Activated T-helper 17 cell treated with anti-CD3 and anti-CD28 coated beads, Interleukin-2, amount 50 U/mL, for 72 hours (primary cell): Measurements from ENCODE around the gene IL25. TPM values are rescaled to one million over a fixed set of nuclear protein-coding genes. Genes with fewer than 3 reads are reported as not detected.

Source experiments
- ATAC-seq: fragments of 150-1000 bp; cut with Tn5 transposase; replicated peaks from 2 replicates; pipeline ENCODE4 v1.10.0; 2021; ENCODE audit warnings: mild to moderate bottlenecking, moderate library complexity
- H3K27ac Mint-ChIP-seq: one replicate; pipeline ENCODE4 v1.8.0; 2022; ENCODE audit warnings: mixed read lengths
- H3K27me3 Mint-ChIP-seq: one replicate; pipeline ENCODE4 v1.8.0; 2022; ENCODE audit warnings: mixed read lengths
- H3K36me3 Mint-ChIP-seq: one replicate; pipeline ENCODE4 v1.8.0; 2022; ENCODE audit warnings: low read depth, mild to moderate bottlenecking, mixed read lengths
- H3K4me1 Mint-ChIP-seq: one replicate; pipeline ENCODE4 v1.8.0; 2022; ENCODE audit warnings: mixed read lengths
- H3K4me3 Mint-ChIP-seq: one replicate; pipeline ENCODE4 v1.8.0; 2022; ENCODE audit warnings: mild to moderate bottlenecking, mixed read lengths
- H3K9me3 Mint-ChIP-seq: one replicate; pipeline ENCODE4 v1.8.0; 2022; ENCODE audit warnings: mixed read lengths
- total RNA-seq, 2 donors: library from RNA; stranded (reverse); gene quantifications; one replicate each; pipeline ENCODE4 v1.2.3, GENCODE V29; 2022

IL25 gene
- total RNA-seq, 2 donors from 2014 or later, result not detected

DNA sequence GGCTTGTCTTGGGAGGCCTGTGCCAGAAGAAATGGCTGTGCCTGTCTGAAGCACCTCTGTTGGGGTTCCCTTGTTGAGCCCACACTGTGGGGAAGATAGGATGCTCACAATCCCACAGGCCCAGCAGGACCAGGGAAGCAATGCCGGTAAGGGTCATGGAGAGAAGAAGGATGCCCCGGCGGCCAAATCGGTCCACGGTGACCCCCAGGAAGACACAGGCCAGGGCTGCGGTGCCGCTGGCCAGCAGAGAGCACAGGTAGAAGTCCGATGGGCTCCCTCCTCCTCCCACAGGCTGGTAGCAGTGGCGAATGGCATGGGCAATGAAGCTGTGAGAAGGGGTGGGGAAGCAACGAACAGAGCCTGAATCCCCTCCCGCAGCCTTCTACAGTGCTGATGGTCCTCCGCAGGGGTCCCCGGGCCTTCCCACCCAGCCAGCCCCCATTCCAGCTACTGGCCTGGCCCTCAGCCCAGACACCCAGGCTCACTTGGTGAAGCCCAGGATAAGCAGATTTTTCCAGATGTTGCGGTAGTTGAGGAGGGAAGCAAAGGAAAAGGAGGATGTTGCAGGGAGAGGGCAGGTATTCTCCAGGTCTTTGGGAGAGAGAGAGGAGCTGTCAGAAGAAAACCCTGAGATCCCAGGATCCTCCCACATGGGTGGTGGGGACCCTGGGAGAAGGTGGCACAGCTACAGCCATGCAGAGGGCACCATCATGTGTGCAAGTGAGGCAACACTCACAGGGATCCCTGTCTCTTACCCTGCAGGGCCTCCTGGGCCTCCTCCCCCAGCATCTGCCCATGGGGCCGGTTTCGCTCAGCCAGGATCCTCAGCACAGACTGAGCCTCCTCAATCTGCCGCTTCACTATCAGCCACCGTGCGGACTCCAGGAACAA, 25.0 kb upstream of the IL25 start:
- Mint-ChIP-seq H3K27me3 (peaks cover 10% of the 10 kb centered on the region), H3K36me3 (no peaks in the 10 kb centered on the region), H3K4me1 (no peaks in the 10 kb centered on the region), H3K9me3 (no peaks in the 10 kb centered on the region), H3K4me3 (no peak overlapping the region), H3K27ac (no peak overlapping the region)
- ATAC-seq, result no peak

DNA sequence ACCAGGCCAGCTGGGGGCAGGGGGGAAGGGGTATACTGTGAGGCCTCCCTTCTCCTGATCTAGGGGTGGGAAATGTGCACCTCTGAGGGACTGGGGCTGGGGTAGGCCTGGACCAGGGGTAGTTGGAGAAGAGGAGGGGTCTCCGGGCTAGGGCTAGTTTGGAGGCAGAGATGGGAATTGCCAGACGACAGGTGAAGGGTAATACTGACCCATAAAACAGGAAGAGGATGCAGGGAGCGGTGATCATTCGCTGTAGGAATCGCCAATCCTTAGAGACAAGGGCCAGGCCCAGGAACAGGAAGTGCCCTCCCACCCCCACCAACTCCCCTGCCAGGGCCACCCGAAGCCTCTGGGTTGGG, 24.3 kb upstream of the IL25 start:
- Mint-ChIP-seq H3K4me1 (peaks cover 5% of the 10 kb centered on the region), H3K9me3 (no peaks in the 10 kb centered on the region)

DNA sequence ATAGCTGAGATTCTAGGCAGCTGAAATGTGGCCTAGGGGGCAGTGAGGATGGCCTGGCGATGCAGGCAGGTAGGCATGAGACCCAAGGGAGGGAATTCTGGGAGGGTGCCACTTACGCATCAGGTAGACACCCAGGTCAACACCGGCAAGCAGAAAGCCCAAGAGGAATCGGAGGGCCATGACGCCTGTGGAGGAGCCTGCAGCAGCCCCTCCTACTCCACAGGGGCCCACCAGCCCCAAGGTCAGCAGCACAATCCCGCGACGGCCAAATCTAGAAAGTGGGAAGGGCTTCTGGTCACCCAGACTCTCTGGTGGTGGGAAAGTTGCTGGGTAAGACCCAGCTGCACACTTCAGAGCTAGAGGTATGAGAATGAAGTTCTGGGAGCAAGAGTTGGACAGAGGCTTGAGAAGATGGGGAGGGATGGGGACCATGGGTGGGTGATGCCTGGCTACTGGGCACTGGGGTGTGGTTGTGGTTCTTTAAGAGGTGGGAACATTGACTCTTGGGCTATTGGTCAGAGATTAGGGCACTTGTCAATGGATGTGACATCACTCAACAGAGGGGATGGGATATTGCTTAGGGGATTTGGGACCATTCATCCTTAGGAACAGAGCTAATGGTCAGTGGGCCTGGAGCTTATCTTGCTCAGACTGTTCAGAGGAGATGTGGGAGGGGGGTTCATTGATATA, 23.3 kb upstream of the IL25 start:
- ATAC-seq, result no peak
- peaks cover 8% of the 10 kb centered on the region for H3K4me1 Mint-ChIP-seq
- H3K27me3 Mint-ChIP-seq, result peaks cover 24% of the 10 kb centered on the region
- no peak overlapping the region for H3K27ac Mint-ChIP-seq
- H3K36me3 Mint-ChIP-seq, result no peaks in the 10 kb centered on the region
- H3K9me3 Mint-ChIP-seq, result no peaks in the 10 kb centered on the region
- no peak overlapping the region for H3K4me3 Mint-ChIP-seq

More for the DNA sequence above, 24.3 kb upstream of the IL25 start:
- Mint-ChIP-seq H3K4me3 (no peak overlapping the region), H3K36me3 (no peaks in the 10 kb centered on the region), H3K27ac (no peak overlapping the region), H3K27me3 (peaks cover 13% of the 10 kb centered on the region)
- ATAC-seq, result no peak

DNA sequence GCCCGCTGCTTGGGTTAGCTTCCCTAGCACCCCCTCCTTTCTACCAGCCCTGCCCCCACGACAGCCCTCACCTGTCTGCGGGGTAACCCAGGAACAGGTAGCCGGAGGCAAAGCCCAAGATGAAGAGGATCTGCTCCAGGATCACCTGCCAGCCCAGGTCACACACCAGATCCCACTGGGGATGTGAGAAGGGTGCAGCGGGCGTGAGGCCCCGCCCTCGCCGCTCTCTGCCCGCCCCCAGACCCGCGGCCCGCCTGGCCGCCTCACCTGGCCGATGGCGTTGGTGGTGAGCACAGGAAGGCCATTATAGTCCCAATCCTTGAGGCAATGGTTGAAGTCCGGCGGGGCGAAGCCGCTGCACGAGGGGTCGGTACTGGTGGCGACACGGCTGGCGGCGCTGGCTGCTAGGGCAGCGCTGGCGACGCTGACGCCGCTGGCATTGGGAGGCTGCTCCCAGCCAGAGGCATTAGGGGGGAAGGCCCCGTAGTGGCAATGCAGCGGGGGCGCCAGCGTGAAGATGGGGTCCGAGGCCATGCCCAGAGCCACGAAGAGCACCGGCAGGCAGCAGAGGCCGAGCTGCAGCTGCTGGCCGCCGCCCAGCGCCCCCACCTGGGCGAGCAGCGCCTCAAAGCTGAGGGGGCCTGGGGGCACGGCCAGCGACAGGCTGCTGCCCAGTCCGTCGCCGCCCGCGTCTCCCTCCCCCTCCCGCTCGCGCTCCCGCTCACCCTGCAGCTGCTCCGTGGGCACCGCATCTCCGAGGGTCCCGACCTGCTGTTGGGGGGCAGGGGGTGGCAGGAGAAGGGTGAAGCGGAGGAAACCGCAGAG, 20.7 kb upstream of the IL25 start:
- Mint-ChIP-seq H3K9me3 (no peaks in the 10 kb centered on the region), H3K27ac (no peak overlapping the region), H3K36me3 (no peaks in the 10 kb centered on the region), H3K4me3 (peak overlapping the region; percentile 80), H3K4me1 (peaks cover 8% of the 10 kb centered on the region), H3K27me3 (peaks cover 31% of the 10 kb centered on the region)
- ATAC-seq, result peak; percentile 31

DNA sequence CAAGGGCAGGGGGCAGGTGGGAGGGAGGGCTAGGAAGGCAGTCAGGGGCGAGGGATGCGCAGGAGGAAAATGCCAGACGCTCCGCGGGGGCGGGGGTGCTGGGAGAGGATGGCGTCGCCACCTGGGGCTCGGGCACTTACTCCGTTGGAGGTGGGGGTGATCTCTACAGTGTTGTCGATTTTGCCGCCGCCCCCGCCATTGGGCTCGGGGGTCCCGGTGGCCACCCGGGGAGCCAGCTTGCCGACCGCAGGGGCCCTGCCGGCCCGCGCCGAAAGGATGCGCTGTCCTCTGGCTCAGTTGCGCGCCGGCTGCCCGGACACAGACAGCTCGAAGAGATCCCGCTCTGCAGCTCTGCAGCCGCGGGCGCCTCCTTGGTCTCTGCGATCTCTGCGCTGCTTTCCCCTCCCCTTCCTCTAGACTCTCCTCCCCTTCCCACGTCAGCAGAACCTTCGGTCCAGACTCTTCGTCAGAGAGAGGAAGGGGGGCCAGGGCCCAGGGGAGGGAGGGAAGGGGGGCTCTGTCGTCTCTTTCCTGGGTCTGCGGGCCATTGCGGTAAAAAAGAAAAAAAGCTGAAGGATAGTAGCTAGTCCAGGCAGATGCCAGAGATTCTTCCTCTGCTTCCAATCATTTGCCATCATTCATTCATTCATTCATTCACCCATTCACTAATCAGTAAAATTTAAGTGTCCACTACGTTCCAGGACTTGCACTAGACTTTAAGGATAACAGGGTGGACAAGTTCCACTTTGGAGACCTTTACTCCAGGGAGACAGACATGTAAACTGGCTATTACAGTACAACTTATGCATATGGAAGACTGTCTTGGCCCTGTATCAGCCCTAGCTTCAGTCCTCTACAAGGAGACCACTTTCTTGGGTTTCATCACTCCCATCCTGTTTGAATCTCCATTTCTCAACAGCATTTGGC, 19.8 kb upstream of the IL25 start, which contains the start of gene SLC22A17:
Gene SLC22A17 (minus strand): TSS at position 382 of the 927 bp plus-strand sequence.
- H3K4me1 Mint-ChIP-seq, result peaks cover 8% of the 10 kb centered on the region
- H3K9me3 Mint-ChIP-seq, result no peaks in the 10 kb centered on the region
- H3K4me3 Mint-ChIP-seq, result peak within 1 kb of the TSS; percentile 80
- ATAC-seq, result peak; percentile 89
- H3K27me3 Mint-ChIP-seq, result peaks cover 31% of the 10 kb centered on the region
- H3K36me3 Mint-ChIP-seq, result no peaks in the 10 kb centered on the region
- no peak within 1 kb of the TSS for H3K27ac Mint-ChIP-seq

DNA sequence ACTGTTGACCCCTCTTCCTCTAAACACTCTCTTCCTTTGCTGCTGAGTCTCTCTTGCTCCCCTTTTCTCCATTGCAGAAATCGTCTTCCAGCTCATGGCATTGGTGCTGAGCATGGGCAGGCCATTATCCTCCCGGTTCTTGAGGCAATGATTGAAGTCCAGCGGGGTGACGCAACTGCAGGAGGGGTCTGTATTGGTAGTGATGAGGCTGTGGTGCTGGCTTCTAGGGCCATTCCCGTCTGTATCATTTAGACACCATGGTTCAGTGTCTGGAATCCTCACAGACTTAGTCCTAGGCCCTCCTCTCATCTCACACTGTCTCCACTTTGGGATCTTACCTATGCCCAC, 19.2 kb upstream of the IL25 start:
- H3K27me3 Mint-ChIP-seq, result peaks cover 31% of the 10 kb centered on the region
- H3K4me3 Mint-ChIP-seq, result peak overlapping the region; percentile 80
- ATAC-seq, result no peak
- H3K27ac Mint-ChIP-seq, result no peak overlapping the region
- H3K36me3 Mint-ChIP-seq, result no peaks in the 10 kb centered on the region
- peaks cover 8% of the 10 kb centered on the region for H3K4me1 Mint-ChIP-seq
- no peaks in the 10 kb centered on the region for H3K9me3 Mint-ChIP-seq

DNA sequence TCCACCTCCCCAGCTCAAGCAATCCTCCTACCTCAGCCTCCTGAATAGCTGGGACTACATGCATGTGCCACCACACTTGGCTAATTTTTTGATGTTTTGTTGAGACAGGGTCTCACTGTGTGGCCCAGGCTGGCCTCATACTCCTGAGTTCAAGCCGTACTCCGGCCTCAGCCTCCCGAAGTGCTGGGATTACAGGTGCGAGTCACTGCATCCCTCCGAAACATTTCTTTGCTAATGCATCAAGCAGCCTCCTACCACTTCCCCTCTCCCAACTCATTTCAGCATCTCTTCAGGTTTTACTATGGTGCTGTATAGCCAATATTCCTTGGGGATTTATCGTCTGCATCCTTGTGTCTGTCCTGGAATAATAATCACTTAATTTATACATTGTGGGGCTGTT, 17.6 kb upstream of the IL25 start:
- Mint-ChIP-seq H3K4me3 (no peak overlapping the region), H3K36me3 (no peaks in the 10 kb centered on the region), H3K27ac (no peak overlapping the region), H3K27me3 (peaks cover 31% of the 10 kb centered on the region), H3K9me3 (no peaks in the 10 kb centered on the region), H3K4me1 (peaks cover 8% of the 10 kb centered on the region)
- no peak for ATAC-seq

DNA sequence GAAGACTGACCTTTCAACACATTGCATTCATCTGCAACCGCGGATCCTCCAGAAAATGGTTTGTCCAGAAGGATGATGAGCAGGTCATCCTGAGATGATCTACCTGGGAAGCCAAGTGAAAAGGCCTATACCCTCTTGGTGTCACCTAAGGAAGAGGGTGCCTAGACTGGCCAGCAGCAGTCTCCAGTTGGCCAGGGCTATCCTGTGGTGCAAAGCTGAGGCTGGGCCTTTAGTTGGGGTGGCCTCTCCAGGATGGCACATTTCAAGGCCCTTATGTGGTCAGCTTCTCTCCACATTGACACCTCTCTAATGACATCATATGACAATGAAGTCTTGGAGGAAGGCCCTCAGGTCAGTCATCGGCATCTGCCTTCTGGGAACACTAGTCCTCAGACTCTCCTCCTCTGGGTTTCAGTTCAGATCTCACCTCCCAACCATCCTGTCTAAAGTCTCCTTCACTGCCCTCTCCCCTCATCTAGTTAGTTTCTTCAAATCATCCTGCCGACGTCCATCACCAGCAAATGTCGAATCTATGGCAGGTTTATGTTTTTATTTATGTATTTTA, 16.7 kb upstream of the IL25 start:
- H3K36me3 Mint-ChIP-seq, result no peaks in the 10 kb centered on the region
- H3K4me1 Mint-ChIP-seq, result peaks cover 8% of the 10 kb centered on the region
- no peak overlapping the region for H3K27ac Mint-ChIP-seq
- no peak for ATAC-seq
- no peak overlapping the region for H3K4me3 Mint-ChIP-seq
- peaks cover 31% of the 10 kb centered on the region for H3K27me3 Mint-ChIP-seq
- H3K9me3 Mint-ChIP-seq, result no peaks in the 10 kb centered on the region

DNA sequence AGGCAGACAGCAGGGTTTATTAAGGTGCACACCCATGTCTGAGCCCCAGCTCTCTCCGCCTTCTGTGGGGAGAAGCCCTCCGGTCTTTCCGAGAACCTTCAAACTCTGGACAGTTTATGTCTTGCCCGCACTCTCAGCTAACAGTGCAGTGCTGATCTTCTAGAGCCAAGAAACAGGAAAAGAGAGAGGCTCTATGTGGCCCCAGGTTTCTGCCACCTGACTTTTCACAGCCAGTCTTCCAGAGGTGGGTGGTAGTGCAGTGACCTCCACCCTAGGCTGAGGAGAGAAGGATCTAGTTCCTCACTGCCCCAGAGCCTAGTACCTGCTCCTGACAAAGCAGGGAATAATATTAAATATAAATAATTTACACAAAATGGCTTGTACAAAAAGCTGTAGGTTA, 15.9 kb upstream of the IL25 start:
- no peaks in the 10 kb centered on the region for H3K9me3 Mint-ChIP-seq
- H3K27ac Mint-ChIP-seq, result no peak overlapping the region
- H3K4me1 Mint-ChIP-seq, result peaks cover 8% of the 10 kb centered on the region
- no peak for ATAC-seq
- H3K36me3 Mint-ChIP-seq, result no peaks in the 10 kb centered on the region
- H3K4me3 Mint-ChIP-seq, result no peak overlapping the region
- peaks cover 28% of the 10 kb centered on the region for H3K27me3 Mint-ChIP-seq

DNA sequence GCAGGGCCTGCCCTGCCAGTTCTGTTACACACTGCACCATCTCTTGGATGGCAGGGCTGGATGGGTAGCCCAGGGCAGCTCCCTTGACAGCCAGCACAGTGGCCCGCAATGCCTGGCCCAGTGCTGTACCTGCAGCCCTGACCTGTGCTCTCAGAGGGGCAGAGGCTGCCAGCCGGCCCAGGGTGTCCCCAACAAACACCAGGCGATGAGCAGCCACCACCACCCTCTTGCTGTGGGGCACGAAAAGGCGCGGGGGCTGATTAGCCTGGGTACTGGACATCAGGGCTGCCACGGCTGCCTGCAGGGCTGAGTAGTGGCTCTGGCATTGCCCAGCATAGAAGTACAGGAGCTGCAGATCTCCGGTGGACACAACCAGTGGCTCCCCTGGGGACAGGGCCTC, 15.3 kb upstream of the IL25 start:
- Mint-ChIP-seq H3K9me3 (no peaks in the 10 kb centered on the region), H3K27ac (no peak overlapping the region)

DNA sequence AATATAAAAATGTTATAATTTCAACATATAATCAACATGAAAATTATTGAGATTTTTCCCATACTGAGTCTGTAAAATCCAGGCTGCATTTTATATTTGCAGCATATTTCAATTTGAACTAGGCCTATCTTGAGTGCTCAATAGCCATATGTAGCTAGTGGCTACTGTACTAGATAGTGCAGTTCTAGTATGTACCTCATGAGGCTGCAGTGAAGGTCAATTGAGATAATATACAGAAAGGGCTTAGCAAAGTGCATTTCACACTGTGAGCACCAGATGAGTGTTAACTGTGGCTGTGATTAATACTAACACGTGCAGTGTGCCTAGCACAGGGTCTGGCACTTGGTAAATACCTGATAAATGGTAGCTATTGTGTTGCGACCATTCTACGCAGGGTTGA, 14.6 kb upstream of the IL25 start:
- H3K36me3 Mint-ChIP-seq, result no peaks in the 10 kb centered on the region
- no peak overlapping the region for H3K27ac Mint-ChIP-seq
- no peak for ATAC-seq
- H3K27me3 Mint-ChIP-seq, result peaks cover 26% of the 10 kb centered on the region
- H3K4me3 Mint-ChIP-seq, result no peak overlapping the region
- H3K9me3 Mint-ChIP-seq, result no peaks in the 10 kb centered on the region
- peaks cover 6% of the 10 kb centered on the region for H3K4me1 Mint-ChIP-seq

More for the DNA sequence above, 15.3 kb upstream of the IL25 start:
- H3K4me1 Mint-ChIP-seq, result peaks cover 8% of the 10 kb centered on the region
- no peaks in the 10 kb centered on the region for H3K36me3 Mint-ChIP-seq
- ATAC-seq, result no peak
- H3K27me3 Mint-ChIP-seq, result peaks cover 28% of the 10 kb centered on the region
- no peak overlapping the region for H3K4me3 Mint-ChIP-seq

DNA sequence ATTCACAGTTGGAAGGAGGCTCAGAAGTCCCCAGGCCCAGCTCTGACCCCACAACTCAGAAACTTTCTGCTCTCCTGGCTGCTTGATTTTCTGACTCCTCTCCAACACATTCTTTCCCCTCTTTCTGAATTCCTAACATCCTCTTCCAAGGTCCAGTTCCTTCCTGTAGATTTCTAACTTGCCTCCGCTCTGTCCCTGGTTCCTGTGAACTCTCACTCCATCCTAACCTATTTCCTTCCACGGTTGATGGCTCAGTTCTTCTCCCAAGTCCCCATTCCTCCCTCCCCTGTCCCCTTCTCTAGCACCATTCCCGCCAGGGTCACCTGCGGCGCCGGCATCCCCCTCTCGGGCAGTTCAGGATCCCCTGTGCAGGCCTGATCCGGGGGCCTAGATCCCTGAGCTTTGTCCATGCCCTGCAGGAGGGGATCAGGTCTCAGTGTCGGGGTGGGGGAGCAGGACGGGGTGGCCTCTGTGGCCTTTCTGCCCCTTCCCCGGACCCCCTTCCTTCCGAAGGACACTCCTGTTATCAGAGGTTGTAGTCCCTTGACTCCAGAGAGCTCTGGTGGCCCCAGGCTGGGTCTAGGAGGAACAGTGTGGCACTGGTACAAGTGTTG, 13.9 kb upstream of the IL25 start:
- no peaks in the 10 kb centered on the region for H3K9me3 Mint-ChIP-seq
- H3K27me3 Mint-ChIP-seq, result peaks cover 21% of the 10 kb centered on the region
- no peak overlapping the region for H3K4me3 Mint-ChIP-seq
- no peaks in the 10 kb centered on the region for H3K36me3 Mint-ChIP-seq
- no peak overlapping the region for H3K27ac Mint-ChIP-seq
- no peaks in the 10 kb centered on the region for H3K4me1 Mint-ChIP-seq
- no peak for ATAC-seq

DNA sequence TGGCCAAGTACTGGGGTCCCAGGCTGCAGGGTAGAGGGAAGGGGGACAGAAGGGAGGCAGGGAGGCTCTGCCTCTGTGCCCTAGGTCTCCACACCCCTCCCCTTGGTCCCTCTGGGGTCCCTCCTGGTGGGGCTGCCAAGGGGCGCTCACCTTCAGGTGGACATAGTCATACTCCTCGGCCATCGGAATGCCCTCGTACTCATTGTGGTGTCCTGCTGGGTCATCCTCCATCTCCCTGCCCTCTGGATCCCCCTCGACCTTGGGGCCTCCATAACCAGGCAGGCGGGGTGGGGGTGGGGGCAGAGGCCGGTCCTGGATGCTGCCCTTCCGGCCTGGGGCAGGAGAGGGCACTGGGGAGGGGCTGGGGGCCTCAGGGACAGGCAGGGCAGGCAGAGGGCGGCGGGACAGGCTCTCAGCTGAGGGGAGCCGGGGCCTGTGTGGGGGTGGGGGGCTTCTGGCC, 13.4 kb upstream of the IL25 start:
- Mint-ChIP-seq H3K36me3 (no peaks in the 10 kb centered on the region), H3K27ac (no peak overlapping the region), H3K4me1 (no peaks in the 10 kb centered on the region), H3K9me3 (no peaks in the 10 kb centered on the region), H3K27me3 (peaks cover 15% of the 10 kb centered on the region), H3K4me3 (no peak overlapping the region)
- no peak for ATAC-seq
